Activated CD8-positive, alpha-beta T cell treated with anti-CD3 and anti-CD28 coated beads for 36 hours (primary cell): ENCODE measurements around the gene RNF180. TPM values are rescaled to one million over a fixed set of nuclear protein-coding genes. Genes with fewer than 3 reads are reported as not detected.

Experiments
- ATAC-seq: fragments of 200-7000 bp; cut with Tn5 transposase; one replicate; pipeline ENCODE4 v1.10.0; 2021; ENCODE audit warnings: mild to moderate bottlenecking, moderate library complexity
- CTCF ChIA-PET: fragments of 350-600 bp; sonication (Branson Sonifier 250); formaldehyde crosslinking; loops from one replicate; lab custom pipeline; 2021; ENCODE audit warnings: antibody characterized with exemption; lab: Charles Lee
- POLR2A ChIA-PET: fragments of 350-600 bp; sonication (Branson Sonifier 250); formaldehyde crosslinking; loops from one replicate; lab custom pipeline; 2021; ENCODE audit warnings: antibody characterized with exemption; lab: Charles Lee
- DNase-seq: peaks from one replicate; pipeline ENCODE4 v3.0.0-alpha.2; 2020
- H3K27ac Mint-ChIP-seq: one replicate; pipeline ENCODE4 v1.8.0; 2021; ENCODE audit warnings: mild to moderate bottlenecking, mixed read lengths
- H3K27me3 Mint-ChIP-seq: one replicate; pipeline ENCODE4 v1.8.0; 2021; ENCODE audit warnings: mixed read lengths
- H3K36me3 Mint-ChIP-seq: one replicate; pipeline ENCODE4 v1.8.0; 2021; ENCODE audit warnings: low read depth, mixed read lengths
- H3K4me1 Mint-ChIP-seq: one replicate; pipeline ENCODE4 v1.8.0; 2021; ENCODE audit warnings: low read depth, mixed read lengths
- H3K4me3 Mint-ChIP-seq: one replicate; pipeline ENCODE4 v1.8.0; 2021; ENCODE audit warnings: mild to moderate bottlenecking, moderate library complexity, mixed read lengths
- H3K9me3 Mint-ChIP-seq: one replicate; pipeline ENCODE4 v1.8.0; 2021; ENCODE audit warnings: mixed read lengths
- CTCF ChIP-seq: fragments of 200-600 bp; IDR thresholded peaks from one replicate; pipeline ENCODE4 v1.8.0; 2022; ENCODE audit warnings: antibody characterized with exemption, mild to moderate bottlenecking
- intact Hi-C: fragments of 100-400 bp; cut with micrococcal nuclease; formaldehyde crosslinking; loops from one replicate; pipeline ENCODE4 v1.10.0; 2022
- total RNA-seq, 2 experiments: library from RNA; stranded (reverse); gene quantifications; one replicate each; pipeline ENCODE4 v1.2.3, GENCODE V29; 2021

Gene RNF180
- total RNA-seq, 2 experiments from 2014 or later, result not detected

- intact Hi-C loops, result no loop called here
- H3K4me1 Mint-ChIP-seq, result peaks cover 3% of the 10 kb centered on the region
- ATAC-seq, result no peak
- H3K27ac Mint-ChIP-seq, result no peak overlapping the region
- no peak for DNase-seq
- ChIA-PET POLR2A (no interaction called here), CTCF (no interaction called here)
- no peak for TF ChIP-seq CTCF
- no peak overlapping the region for H3K4me3 Mint-ChIP-seq
- H3K36me3 Mint-ChIP-seq, result peaks cover 2% of the 10 kb centered on the region
- peaks cover 31% of the 10 kb centered on the region for H3K27me3 Mint-ChIP-seq
- H3K9me3 Mint-ChIP-seq, result no peaks in the 10 kb centered on the region
Measured at GRCh38 chr5:64166201-64166959, 737 bp downstream of the RNF180 start.

GRCh38 chr5:64176301-64176700 lies 10.7 kb downstream of the RNF180 start:
- Mint-ChIP-seq H3K4me3 (no peak overlapping the region), H3K27ac (no peak overlapping the region), H3K36me3 (no peaks in the 10 kb centered on the region), H3K27me3 (no peaks in the 10 kb centered on the region), H3K9me3 (peaks cover 9% of the 10 kb centered on the region), H3K4me1 (no peaks in the 10 kb centered on the region)
- DNase-seq (no peak), ATAC-seq (no peak)
- no peak for TF ChIP-seq CTCF
- POLR2A ChIA-PET, result no interaction called here
- intact Hi-C loops, result no loop called here
- CTCF ChIA-PET, result no interaction called here

- ChIA-PET POLR2A (no interaction called here), CTCF (no interaction called here)
- TF ChIP-seq CTCF, result no peak
- no peak overlapping the region for H3K27ac Mint-ChIP-seq
- H3K9me3 Mint-ChIP-seq, result peaks cover 4% of the 10 kb centered on the region
- DNase-seq (no peak), ATAC-seq (no peak)
- no peak overlapping the region for H3K4me3 Mint-ChIP-seq
- no peaks in the 10 kb centered on the region for H3K4me1 Mint-ChIP-seq
- H3K27me3 Mint-ChIP-seq, result no peaks in the 10 kb centered on the region
- intact Hi-C loops, result no loop called here
- H3K36me3 Mint-ChIP-seq, result no peaks in the 10 kb centered on the region
Measured at GRCh38 chr5:64180661-64181343, 15.2 kb downstream of the RNF180 start.

- Mint-ChIP-seq H3K27ac (no peak overlapping the region), H3K36me3 (no peaks in the 10 kb centered on the region), H3K27me3 (no peaks in the 10 kb centered on the region), H3K4me1 (no peaks in the 10 kb centered on the region), H3K4me3 (no peak overlapping the region), H3K9me3 (peaks cover 4% of the 10 kb centered on the region)
- ChIA-PET CTCF (no interaction called here), POLR2A (no interaction called here)
- intact Hi-C loops, result no loop called here
- TF ChIP-seq CTCF, result no peak
- ATAC-seq (no peak), DNase-seq (no peak)
Measured at GRCh38 chr5:64181440-64181839, 15.8 kb downstream of the RNF180 start.

- Mint-ChIP-seq H3K27ac (no peak overlapping the region), H3K4me1 (no peaks in the 10 kb centered on the region), H3K4me3 (no peak overlapping the region), H3K9me3 (peaks cover 3% of the 10 kb centered on the region), H3K36me3 (no peaks in the 10 kb centered on the region), H3K27me3 (no peaks in the 10 kb centered on the region)
- no peak for TF ChIP-seq CTCF
- ChIA-PET POLR2A (no interaction called here), CTCF (no interaction called here)
- no peak for ATAC-seq
- DNase-seq, result no peak
- intact Hi-C loops, result no loop called here
Measured at GRCh38 chr5:64183956-64184355, 18.3 kb downstream of the RNF180 start.
